NCI-H1436 (cell line): ENCODE data around the gene NELFA.
"Not testable (repeated sequence)": the region's sequence is repeated elsewhere in the genome, so short reads cannot be mapped to it uniquely, and the experiment has no call there.

Experiments
- DNase-seq: peaks from one replicate; lab custom pipeline; 2025; lab: John Stamatoyannopoulos, UW

Gene NELFA

DNA sequence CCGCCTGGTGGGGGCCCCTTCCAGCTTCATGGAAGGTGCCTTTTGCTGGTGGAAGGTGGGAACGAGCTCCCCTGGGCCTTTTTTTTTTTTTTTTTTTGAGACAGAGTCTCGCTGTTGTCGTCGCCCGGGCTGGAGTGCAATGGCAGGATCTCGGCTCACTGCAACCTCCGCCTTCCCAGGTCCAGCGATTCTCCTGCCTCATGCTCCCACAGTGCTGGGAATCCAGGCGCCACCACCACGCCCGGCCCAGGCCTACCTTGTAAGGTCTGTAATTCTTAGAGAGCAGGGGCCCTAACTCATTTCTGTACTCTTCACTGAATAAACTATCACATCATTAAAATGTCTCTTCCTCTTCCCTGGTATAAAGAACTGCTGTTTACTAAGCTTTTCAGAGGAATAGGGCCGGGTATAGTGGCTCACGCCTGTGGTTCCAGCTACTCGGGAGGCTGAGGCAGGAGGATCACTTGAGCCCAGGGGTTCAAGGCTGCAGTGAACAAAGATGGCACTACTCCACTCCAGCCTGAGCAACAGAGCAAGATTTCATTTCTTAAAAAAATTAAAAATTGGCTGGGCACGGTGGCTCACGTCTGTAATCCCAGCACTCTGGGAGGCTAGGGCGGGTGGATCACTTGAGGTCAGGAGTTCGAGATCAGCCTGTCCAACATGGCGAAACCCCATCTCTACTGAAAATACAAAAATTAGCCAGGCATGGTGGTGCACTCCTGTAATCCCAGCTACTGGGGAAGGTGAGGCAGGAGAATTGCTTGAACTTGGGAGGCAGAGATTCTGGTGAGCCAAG, 14.9 kb downstream of the NELFA start:
- not testable (repeated sequence) for DNase-seq

DNA sequence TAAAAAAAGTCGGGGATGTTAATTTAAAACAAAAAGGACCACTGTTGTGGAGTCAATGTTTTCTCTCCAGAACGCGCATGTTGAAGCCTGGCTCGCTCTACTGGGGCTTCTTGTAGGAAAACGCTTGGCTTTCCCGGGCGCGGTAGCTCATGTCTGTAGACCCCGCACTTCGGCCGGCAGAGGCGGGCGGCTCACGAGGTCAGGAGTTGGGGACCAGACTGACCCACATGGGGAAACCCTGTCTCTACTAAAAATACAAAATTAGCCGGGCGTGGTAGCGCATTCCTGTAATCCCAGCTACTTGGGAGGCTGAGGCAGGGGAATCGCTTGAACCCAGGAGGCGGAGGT, 15.6 kb downstream of the NELFA start:
- no peak for DNase-seq

DNA sequence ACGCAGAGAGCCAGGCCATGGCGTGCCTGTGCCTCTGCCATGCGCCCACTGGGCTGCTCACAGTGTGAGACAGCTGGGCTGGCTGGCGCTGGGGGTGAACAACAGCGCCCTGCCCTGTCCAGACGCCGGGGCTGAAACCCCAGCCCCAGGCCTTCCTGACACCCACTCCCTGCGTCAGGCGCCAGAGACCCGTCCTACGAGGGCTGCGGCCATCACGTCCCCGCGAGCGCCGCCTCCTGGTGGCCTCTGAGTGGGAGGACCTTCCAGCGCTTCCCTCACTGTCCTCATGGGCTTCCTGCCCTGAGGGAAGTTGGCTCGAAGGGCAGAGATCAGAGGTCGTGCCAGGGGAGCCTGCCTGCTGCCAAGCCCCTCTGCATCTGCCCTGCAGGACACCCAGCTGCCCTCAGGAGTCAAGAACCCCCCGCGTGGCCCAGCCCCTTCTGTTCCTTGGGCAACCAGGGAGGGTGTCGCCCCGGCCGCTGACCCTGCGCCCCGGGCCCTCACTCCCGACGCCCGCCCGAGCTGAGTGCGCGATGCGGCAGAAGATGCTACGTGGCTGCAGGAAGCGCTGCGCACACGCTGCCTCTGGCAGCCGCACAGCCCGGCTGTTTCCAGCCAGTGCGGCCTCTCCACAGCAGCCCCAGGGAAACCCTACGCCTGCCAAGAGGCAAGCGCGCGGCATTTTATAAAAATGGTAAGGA, 16.2 kb downstream of the NELFA start:
- DNase-seq: no peak

DNA sequence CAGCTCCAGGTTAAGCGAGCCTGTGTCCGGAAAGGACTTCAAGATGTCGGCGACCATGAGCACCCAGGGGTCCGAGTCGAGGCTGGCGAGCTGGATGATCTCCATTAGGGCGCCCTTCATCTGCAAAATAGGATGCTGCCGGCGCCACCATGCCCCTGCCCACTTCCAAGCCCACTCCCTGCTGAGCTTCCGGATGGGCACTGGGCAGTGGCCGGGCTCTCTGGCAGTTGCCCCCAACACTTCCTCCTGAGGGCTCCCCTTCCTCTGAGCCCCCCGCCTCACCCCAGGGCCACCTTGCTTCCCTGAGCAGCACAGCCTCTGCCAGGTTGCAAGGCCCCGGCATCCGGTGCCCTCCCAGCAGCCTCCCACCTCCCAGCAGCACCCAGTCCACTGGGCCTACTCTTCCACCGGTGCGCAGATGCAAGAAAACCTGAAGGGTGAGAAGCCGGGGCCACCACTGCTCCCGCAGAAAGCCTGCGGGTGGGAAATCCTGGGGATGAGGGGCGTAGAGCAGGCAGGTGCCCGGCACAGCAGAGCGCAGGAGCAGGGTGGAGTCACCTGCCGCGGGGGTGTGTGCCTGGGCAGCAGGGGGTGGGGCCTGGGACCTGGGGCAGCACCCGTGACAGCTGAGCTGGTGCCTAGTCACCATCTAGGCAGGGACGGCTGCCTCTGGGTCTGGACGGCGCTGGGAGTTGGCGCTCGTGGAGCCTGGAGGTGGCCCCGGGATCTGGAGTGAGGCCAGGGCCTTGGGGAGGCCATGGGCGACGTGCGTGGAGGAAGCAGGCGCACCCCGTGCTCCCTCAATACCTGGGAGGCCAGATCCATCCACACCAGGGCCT, 17.0 kb downstream of the NELFA start:
- no peak for DNase-seq

DNA sequence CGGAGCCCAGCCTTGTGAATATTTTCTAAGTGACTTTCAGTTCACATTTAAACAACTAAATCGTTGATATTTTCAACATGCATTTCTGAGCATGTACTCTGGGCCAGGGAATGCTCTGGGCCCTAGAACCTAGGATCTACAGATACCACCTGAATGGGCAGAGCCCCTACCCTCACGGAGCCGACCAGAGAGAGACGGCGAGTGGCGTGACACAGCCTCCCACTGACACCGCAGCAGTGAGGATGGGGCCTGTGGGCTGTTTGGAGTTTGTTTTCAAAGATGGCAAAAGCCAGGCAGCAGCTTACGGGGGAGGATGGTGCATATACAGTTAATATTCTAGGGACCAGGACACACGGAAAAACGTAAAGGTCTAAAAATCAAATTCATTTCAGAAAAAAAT, 17.7 kb downstream of the NELFA start:
- no peak for DNase-seq

DNA sequence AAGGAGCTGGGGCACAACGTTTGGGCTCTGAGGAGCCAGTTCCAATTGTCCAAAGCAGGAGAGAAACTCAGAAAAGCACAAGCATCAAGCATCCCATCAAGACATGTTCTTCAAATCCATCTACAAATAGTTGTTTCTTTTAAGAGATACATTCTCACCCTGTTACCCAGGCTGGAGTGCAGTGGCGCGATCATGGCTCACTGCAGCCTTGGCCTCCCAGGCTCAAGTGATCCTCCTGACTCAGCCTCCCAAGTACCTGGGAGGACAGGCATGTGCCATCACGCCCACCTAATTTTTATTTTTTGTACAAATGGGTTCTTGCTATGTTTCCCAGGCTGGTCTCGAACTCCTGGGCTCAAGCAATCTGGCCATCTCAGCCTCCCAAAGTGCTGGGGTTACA, 18.1 kb downstream of the NELFA start:
- DNase-seq: no peak

DNA sequence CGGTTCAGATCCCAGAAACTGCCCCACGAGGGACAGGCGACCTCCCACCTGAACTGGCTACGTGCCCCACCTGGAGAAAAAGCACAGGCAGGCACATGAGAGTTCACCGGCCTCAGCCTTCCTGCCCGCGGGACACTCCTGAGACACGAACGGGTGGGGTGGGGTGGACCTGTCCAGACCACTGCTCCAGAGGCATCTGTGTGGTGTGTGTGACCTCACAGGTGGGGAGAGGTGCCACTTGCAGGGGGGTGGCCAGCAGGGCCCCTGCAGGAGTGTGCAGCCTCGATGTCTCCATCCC, 18.5 kb downstream of the NELFA start:
- no peak for DNase-seq

DNA sequence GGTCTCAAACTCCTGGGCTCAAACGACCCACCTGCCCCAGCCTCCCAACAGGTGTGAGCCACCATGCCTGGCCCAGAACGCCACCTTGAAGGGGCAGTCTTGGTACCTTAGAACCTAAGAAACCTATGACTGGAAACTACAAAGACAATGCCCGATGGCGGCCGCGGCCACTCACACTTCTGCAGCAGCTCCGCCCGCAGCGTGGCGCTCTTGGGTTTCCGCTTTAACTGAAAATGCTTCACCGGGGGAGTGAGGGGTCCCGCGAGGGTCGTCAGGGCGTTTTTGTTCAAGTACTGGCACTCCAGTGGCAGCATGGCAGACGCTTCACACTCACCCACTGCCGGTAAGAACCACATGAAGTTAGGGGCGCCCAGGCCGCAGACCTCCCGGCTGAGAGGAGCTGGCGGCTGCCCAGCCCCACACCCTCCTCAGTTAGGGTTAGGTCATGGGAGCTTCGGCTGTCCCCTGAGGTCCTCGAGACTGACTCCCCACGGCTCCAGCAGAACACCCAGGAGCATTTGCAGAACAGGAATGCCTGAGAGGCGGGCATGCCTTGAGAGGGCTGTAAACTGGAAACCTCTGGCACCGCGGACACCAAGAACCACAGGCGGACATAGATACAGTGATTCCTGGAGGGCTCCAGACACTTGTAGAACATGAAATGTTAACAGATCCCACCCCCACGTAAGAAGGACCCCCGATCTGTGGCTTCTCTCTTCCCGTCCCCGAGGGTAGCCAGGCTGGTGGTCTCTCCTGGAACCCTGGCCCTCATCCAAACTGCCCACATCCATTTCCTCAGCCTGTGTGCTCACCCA, 19.0 kb downstream of the NELFA start:
- no peak for DNase-seq

DNA sequence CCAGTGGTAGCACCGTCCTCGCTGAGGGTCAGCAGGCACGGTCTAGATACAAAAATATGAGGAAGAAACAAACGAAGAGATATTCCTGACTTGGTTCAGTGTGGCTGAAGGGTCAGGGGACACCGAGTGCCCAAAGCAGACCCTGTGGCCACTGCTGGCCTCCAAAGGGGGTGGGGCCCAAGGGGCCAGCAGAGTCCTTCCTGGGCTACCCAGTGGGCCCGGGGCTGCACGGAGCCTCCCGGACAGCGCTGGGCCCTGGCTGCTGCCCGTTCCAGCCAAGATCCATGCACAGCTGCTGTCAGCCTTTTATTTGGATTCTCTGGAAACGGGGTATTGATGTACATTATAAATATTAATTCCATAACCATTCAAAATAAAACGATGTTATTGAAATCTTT, 20.4 kb downstream of the NELFA start:
- no peak for DNase-seq

DNA sequence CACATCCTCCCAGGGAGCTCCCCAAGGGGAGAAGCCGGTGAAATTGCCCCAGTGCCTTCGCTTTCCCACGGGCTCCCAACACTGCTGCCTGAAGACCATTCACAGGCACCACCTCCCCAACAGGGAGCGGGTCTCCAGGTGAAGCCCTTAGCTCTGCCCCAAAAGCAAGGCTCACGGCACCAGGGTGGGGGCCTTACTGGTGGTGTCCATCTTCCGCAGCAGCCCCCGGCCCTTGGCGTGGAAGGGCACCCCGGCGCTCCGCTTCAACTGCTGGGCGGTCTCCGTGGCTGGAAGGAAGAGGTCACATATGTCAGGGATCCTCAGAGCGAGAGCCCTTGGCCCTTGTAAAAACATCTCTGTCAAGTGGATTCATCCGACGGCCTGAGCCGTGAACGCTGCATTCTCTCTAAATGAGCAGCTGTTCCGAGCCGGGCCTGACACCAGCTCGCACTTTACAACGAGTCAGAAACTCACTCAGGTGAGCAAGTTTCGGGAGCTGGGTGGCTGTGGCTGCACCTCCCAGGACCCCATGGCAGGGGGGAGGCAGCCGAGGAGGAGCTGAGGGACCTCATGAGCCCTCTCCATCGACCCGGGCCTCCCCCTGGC, 20.9 kb downstream of the NELFA start:
- no peak for DNase-seq

DNA sequence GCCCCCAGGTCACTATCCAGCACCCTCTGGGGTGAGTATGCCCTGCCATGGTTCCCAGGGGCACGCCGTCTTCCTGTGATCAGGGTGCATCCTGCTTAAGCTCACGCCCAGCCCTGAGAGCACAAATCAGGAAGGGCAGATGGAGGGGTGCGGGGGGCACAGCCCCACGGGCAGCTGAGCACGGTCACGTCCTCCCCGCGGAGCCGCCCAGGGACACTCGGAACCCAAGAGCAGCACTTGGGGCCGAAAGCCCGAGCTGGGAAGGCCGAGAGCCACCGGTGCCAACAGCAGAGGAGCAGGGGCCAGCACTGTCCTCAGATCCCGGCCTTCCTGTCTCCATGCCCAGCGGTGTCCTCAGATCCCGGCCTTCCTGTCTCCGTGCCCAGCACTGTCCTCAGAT, 21.5 kb downstream of the NELFA start:
- no peak for DNase-seq

DNA sequence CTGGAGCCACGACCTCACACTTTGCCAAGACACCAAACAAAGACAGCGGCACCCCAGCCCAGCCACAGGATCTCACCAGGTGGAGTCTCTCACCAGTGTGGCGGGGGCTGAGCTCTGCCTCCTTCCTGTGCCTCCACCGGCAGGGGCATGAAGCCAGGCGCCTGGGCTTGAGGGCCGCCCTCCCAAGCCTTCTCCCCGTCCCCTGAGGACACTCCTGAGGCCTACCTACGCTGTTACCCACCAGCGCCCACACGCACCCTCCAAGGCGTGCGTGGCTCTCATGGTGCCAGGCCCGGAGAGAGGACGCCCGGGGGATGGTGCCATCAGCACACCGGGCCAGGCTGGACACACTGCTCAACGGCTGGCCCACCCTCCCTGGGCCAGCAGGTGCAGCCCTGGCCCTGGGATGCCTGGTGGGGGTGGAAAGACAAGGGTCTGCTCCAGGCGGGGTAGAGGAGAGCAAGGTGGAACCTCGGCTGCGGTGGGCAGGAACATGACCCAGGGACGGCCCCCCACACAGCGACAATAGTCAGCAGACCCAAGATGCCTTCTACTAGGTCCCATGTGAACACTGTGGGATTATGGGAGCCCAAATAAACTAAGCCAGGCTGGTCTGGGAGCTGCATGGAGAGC, 22.1 kb downstream of the NELFA start:
- DNase-seq: no peak

DNA sequence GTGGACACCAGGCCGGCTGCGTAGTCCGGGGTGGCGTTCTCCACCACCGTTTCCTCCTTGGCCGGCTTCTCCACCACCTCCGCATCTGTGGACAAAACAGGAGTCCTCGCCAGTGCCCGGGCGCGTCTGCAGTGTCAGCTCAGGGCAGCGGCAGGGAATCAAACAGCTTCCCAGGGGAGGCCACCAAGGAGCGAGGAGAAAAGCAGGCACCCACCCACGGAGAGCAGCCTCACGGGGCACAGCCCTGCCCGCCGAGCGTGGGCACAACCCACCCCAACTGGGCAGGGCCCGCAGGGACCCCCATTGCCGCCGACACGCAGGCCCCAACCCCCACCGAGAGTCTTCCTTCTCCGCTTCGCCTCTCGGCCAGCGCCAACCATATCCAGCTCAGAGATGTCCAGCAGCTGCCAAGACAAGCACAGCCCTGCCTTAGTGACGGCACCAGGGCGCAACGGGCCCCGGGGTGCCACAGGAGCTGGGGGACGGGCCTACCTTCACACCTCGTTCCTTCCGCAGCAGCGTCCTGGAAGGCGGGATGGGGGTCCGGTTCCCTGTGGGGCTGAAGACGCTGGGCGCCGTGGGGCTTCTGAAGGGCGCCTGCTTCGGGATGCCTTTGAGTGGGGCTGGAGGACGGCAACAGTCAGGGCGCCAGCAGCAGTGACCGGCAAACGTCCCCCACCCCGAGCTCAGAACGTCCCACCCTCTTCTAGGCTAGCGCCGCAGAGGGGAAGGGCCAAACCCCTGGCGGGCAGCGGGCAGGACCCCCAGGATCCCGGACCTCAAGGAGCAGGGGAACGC, 22.8 kb downstream of the NELFA start:
- no peak for DNase-seq

DNA sequence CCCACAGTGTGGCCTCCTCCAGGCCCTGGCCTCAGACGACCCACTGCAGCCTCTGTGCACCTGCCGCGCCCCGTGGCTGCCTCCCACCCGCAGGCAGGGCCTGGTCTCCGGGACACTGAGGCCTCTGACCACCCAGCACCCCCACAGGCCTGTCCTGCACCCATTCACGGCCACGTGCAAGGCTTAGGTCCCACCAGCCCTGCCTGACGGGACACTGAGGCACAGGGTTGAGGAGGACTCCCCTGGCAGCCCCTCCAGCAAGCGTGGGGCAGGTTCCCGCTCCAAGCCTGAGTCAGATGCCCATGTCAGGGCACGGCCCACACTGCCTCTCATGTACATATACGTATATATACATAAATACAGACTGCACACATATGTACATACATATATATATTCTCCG, 23.5 kb downstream of the NELFA start:
- no peak for DNase-seq

DNA sequence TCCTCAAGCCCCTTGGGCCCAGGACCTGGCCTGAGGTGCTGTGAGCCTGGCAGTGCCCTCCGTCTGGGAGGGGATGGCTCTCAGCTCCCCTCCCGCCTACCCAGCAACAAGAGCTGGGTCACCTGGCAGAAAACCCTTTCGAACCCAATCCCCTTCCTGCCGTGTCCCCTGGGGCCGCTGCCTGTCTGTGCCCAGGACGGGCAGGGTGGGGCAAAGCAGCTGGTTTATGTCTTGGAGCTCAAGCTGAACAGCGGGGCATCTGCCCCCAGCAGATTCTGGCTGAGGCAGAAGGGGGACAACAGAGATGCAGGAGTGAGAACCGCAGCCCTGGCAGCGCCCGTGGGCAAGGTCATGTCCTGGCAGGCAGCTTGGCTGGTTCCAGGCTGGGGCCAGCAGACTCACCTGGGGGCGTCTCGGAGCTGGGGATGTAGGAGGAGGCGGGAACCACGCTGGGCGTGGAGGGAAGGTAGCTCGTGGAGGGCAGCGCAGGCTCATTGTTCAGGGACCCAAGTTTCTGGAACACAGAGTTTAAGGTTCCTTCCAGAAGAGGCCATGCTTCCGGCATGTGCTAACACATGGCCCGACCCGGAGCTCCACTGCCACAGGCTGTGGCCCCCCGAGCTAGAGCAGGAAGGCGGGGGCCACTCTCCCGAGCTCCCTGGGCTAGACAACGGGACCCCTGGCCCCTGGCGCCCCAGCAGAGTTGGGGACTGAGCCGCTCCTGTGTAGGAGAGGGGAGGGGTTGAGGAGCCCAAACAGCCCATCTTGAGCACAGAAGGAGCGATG, 24.2 kb downstream of the NELFA start:
- peak; percentile 61 for DNase-seq

DNA sequence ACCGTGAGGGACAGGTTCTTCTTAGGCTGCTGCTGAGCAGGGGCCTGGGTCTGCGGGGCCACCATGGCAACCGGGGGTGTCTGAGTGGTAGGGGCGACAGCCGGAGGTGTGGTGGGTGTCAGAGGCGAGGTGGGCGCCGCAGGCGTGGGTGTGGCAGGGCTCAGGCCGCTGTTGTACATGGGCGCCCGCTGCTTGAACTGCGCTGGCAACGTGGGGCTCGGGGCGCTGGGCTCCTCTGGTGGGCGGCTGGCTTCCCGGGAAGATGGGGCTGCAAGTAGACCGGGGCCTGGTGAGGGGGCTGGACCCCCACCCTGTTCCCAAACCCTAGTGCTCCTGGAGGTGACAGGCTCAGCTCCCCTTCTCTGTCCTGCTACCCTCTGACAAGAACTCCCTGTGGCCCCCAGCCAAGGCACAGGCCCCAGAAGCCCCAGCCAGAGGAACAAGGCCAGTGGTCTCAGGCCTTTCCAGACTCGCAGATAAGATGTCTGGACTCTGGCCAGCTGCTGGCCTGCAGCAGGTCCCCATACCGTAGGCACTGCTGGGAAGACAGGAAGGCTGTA, 24.8 kb downstream of the NELFA start:
- DNase-seq: no peak

DNA sequence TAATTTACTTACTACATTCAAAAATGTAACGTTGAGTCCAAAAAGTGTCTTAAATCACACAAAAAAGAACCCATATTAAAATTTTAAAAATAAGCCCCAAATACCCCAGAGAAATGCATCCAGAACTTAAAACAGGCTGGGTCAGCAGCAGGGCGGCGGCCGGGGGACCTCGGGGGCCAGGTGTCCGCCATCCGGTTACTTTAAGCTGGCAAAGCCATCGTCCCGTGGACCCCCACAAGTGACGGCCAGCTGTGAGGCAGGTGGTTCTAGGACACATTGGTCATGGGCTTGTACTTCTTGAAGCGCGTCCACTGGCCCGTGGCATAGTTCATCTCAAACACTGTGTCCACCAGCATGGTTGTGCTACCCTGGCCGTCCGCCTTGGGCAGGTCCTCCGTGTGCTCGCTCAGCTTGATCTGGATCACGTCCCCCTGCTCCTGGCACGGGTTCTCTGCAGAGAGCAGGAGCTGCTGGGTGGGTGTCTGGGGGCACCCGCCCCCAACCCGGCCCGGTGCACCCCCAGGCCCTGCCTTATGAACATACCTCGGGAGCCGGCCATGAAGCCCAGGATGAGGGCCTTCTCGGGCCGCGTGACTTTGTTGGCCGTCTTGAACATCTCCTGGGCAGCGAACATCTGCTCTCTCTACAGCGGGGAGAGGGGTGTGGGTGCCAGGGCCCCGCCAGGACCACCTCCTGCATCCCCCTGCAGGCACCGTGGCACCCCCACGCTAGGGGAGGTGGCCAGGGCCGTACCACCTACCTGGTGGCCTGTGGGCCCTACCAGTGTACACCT, 25.5 kb downstream of the NELFA start:
- DNase-seq: no peak
